AG20443 (cell line): ENCODE measurements around the gene SMYD4.

Experiments used
- DNase-seq: peaks from one replicate; pipeline ENCODE4 v3.0.0; 2012; ENCODE audit warnings: low spot score, mixed read lengths

Gene SMYD4

DNA sequence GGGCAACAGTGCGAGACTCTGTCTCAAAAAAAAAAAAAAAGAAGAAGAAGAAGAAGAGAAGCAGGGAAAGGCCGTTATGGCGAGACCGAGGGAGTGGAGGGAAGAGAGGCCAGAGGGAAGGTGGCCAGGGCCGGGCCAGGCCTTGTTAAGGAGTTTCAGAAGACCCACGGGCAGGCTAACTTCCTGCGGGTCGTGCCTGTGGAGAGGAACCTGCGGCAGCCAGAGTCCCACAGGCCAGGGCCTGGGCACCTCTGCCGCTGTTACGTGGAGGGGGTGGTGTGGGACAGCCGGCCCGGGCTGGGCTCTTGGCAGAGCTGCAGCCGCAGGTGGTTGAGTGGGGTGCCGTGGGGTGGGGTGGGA lies 99.8 kb downstream of the SMYD4 start:
- DNase-seq: no peak
